WTC11 (cell line): ENCODE results near the gene PATL2. TPM values are rescaled to one million over a fixed set of nuclear protein-coding genes. Genes with fewer than 3 reads are reported as not detected.

ENCODE experiments used
- ATAC-seq: fragments of 200-7000 bp; cut with Tn5 transposase; 2 replicates; pipeline ENCODE4 v1.10.0; 2021; ENCODE audit warnings: mild to moderate bottlenecking, moderate library complexity
- Bru-seq: library from RNA; stranded (reverse); fragments of 400-500 nt; gene quantifications from one replicate; lab custom pipeline; 2021; lab: Mats Ljungman, UMichigan
- CTCF ChIA-PET: fragments of 300-600 bp; sonication (Branson Sonifier 250); formaldehyde crosslinking; loops from one replicate; lab custom pipeline; 2021; ENCODE audit warnings: antibody characterized with exemption; lab: Charles Lee
- POLR2A ChIA-PET: fragments of 350-600 bp; sonication (Branson Sonifier 250); formaldehyde crosslinking; loops from one replicate; lab custom pipeline; 2021; ENCODE audit warnings: antibody characterized with exemption; lab: Charles Lee
- DNase-seq: peaks from one replicate; pipeline ENCODE4 v3.0.0; 2021; ENCODE audit warnings: low spot score
- H3K27ac Mint-ChIP-seq: 2 replicates; pipeline ENCODE4 v1.8.0; 2021; ENCODE audit warnings: mixed read lengths
- H3K27me3 Mint-ChIP-seq: 2 replicates; pipeline ENCODE4 v1.8.0; 2021; ENCODE audit warnings: low read depth, mild to moderate bottlenecking, moderate library complexity, mixed read lengths
- H3K36me3 Mint-ChIP-seq: 2 replicates; pipeline ENCODE4 v1.8.0; 2021; ENCODE audit warnings: mixed read lengths
- H3K4me1 Mint-ChIP-seq: 2 replicates; pipeline ENCODE4 v1.8.0; 2022; ENCODE audit warnings: mixed read lengths
- H3K4me3 Mint-ChIP-seq: 2 replicates; pipeline ENCODE4 v1.8.0; 2021; ENCODE audit warnings: mild to moderate bottlenecking, moderate library complexity, mixed read lengths
- H3K9me3 Mint-ChIP-seq: 2 replicates; pipeline ENCODE4 v1.8.0; 2021; ENCODE audit warnings: mixed read lengths
- ATF1 ChIP-seq: sonication (generic); formaldehyde crosslinking; IDR thresholded peaks from 2 replicates; pipeline ENCODE4 v1.8.1; 2023; ENCODE audit warnings: mild to moderate bottlenecking, moderate library complexity, missing genetic modification reagents
- ETV6 ChIP-seq: sonication (generic); formaldehyde crosslinking; IDR thresholded peaks from 2 replicates; pipeline ENCODE4 v1.8.1; 2022; ENCODE audit warnings: mild to moderate bottlenecking, missing genetic modification reagents
- FOXK1 ChIP-seq: sonication (generic); formaldehyde crosslinking; IDR thresholded peaks from 2 replicates; pipeline ENCODE4 v1.8.0; 2022; ENCODE audit warnings: mild to moderate bottlenecking, moderate library complexity, missing genetic modification reagents
- HMGA2 ChIP-seq: fragments of 250-450 bp; sonication (Bioruptor Pico); IDR thresholded peaks from 2 replicates; pipeline ENCODE4 v1.4.0; 2021; ENCODE audit warnings: mild to moderate bottlenecking, moderate library complexity
- NFYB ChIP-seq: sonication (generic); formaldehyde crosslinking; conservative IDR thresholded peaks from 2 replicates; pipeline ENCODE4 v1.8.0; 2022; ENCODE audit warnings: low read depth, missing genetic modification reagents
- PRRX2 ChIP-seq: fragments of 250-450 bp; sonication (Bioruptor Pico); IDR thresholded peaks from 2 replicates; pipeline ENCODE4 v1.8.0; 2021; ENCODE audit warnings: mild to moderate bottlenecking
- SOX15 ChIP-seq: fragments of 250-450 bp; sonication (Bioruptor Pico); IDR thresholded peaks from 2 replicates; pipeline ENCODE4 v1.9.0; 2021; ENCODE audit warnings: mild to moderate bottlenecking
- ZBTB21 ChIP-seq: sonication (generic); formaldehyde crosslinking; IDR thresholded peaks from 2 replicates; pipeline ENCODE4 v1.8.1; 2023; ENCODE audit warnings: mild to moderate bottlenecking, missing genetic modification reagents, borderline replicate concordance
- ZNF263 ChIP-seq: sonication (generic); formaldehyde crosslinking; IDR thresholded peaks from 2 replicates; pipeline ENCODE4 v1.8.1; 2022; ENCODE audit warnings: low read depth, mild to moderate bottlenecking, moderate library complexity, missing genetic modification reagents
- ZNF671 ChIP-seq: fragments of 250-450 bp; sonication (Bioruptor Pico); IDR thresholded peaks from 2 replicates; pipeline ENCODE4 v1.8.0; 2021; ENCODE audit warnings: mild to moderate bottlenecking
- long read RNA-seq, 3 experiments: library from RNA in 1 of 3; library from capped mRNA in 1 of 3; library from polyadenylated mRNA in 1 of 3; unstranded in 2 of 3; stranded (forward) in 1 of 3; transcript quantifications; one replicate each; pipeline ENCODE4 v2.0.0, GENCODE V29; 2021
- total RNA-seq: library from RNA; stranded (reverse); gene quantifications from 3 replicates; pipeline ENCODE4 v1.2.3, GENCODE V29; 2021
- TF ChIP-seq, protein P1 (sequence below): fragments of 250-450 bp; sonication (Bioruptor Pico); IDR thresholded peaks from 2 replicates; pipeline ENCODE4 v1.9.0; 2021; ENCODE audit warnings: moderate library complexity, mild to moderate bottlenecking, inconsistent platforms, borderline replicate concordance
- TF ChIP-seq, protein P2 (sequence below): sonication (generic); formaldehyde crosslinking; IDR thresholded peaks from 2 replicates; pipeline ENCODE4 v1.8.0; 2023; ENCODE audit warnings: missing genetic modification reagents
- TF ChIP-seq, protein P3 (sequence below): sonication (generic); formaldehyde crosslinking; IDR thresholded peaks from 2 replicates; pipeline ENCODE4 v1.8.1; 2022; ENCODE audit warnings: mild to moderate bottlenecking, missing genetic modification reagents, moderate library complexity, borderline replicate concordance
- TF ChIP-seq, protein P4 (sequence below): fragments of 250-450 bp; sonication (Bioruptor Pico); conservative IDR thresholded peaks from 2 replicates; pipeline ENCODE4 v1.9.0; 2021; ENCODE audit warnings: mild to moderate bottlenecking
- TF ChIP-seq, protein P5 (sequence below): fragments of 250-450 bp; sonication (Bioruptor Pico); IDR thresholded peaks from 2 replicates; pipeline ENCODE4 v1.8.0; 2021; ENCODE audit warnings: mild to moderate bottlenecking
- TF ChIP-seq, protein P6 (sequence below): sonication (generic); formaldehyde crosslinking; IDR thresholded peaks from 2 replicates; pipeline ENCODE4 v1.8.1; 2023; ENCODE audit warnings: mild to moderate bottlenecking, missing genetic modification reagents
- TF ChIP-seq, protein P7 (sequence below): sonication (generic); formaldehyde crosslinking; conservative IDR thresholded peaks from 2 replicates; pipeline ENCODE4 v1.8.1; 2023; ENCODE audit warnings: mild to moderate bottlenecking, low read depth, missing genetic modification reagents, moderate library complexity
- TF ChIP-seq, protein P8 (sequence below): sonication (generic); formaldehyde crosslinking; IDR thresholded peaks from 2 replicates; pipeline ENCODE4 v1.8.1; 2023; ENCODE audit warnings: mild to moderate bottlenecking, missing genetic modification reagents, moderate library complexity
- TF ChIP-seq, protein P9 (sequence below): sonication (generic); formaldehyde crosslinking; IDR thresholded peaks from 2 replicates; pipeline ENCODE4 v1.8.0; 2022; ENCODE audit warnings: missing genetic modification reagents
- TF ChIP-seq, protein P10 (sequence below): sonication (generic); formaldehyde crosslinking; conservative IDR thresholded peaks from 2 replicates; pipeline ENCODE4 v1.8.1; 2022; ENCODE audit warnings: mild to moderate bottlenecking, missing genetic modification reagents

PATL2 gene
- 0.41 to 1.2 TPM (median 0.59 TPM) in 3 replicates for total RNA-seq
- Bru-seq, nascent RNA = percentile 20 among the genes with signal in this experiment
- long read RNA-seq, experiment 1, partial matches to known transcripts = 0 of 2 reads
- long read RNA-seq, experiment 1, other reads (novel, unspliced or antisense) = 2 of 2 reads
- long read RNA-seq, experiment 2 = 0 reads
- long read RNA-seq, experiment 3 = 0 reads

DNA sequence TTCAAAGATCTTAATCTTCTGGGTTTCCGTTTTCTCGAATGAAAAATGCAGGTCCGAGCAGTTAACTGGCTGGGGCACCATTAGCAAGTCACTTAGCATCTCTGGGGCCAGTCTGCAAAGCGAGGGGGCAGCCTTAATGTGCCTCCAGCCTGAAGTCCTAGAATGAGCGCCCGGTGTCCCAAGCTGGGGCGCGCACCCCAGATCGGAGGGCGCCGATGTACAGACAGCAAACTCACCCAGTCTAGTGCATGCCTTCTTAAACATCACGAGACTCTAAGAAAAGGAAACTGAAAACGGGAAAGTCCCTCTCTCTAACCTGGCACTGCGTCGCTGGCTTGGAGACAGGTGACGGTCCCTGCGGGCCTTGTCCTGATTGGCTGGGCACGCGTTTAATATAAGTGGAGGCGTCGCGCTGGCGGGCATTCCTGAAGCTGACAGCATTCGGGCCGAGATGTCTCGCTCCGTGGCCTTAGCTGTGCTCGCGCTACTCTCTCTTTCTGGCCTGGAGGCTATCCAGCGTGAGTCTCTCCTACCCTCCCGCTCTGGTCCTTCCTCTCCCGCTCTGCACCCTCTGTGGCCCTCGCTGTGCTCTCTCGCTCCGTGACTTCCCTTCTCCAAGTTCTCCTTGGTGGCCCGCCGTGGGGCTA, at the start of gene PATL2, which contains the start of gene B2M:
Gene PATL2, minus strand, starts transcription at position 228 of the 647 bp plus-strand sequence. CDS start 34,833 bp downstream, outside the sequence.
Gene B2M, plus strand, starts transcription at position 422 of the 647 bp plus-strand sequence. Its CDS starts 30 bp downstream, at position 452.
- H3K27ac Mint-ChIP-seq = peak within 1 kb of the TSS; percentile 96
- peak; percentile 94 for DNase-seq
- ATAC-seq = peak; percentile 95
- peak within 1 kb of the TSS; percentile 94 for H3K4me3 Mint-ChIP-seq
- H3K27me3 Mint-ChIP-seq = peaks cover 15% of the 10 kb centered on the region
- no peaks in the 10 kb centered on the region for H3K9me3 Mint-ChIP-seq
- H3K36me3 Mint-ChIP-seq = peaks cover 7% of the 10 kb centered on the region
- peaks cover 13% of the 10 kb centered on the region for H3K4me1 Mint-ChIP-seq
- ChIA-PET CTCF (interaction anchor here (0.6 to 4.5 kb wide), 13 partner anchors 11 to 824 kb away, joined by 3 to 92 read pairs (median 4); partner anchors contain the start of genes SPG11 and TRIM69), POLR2A (interaction anchor here (0.5 to 4.0 kb wide), 3 partner anchors 17 to 241 kb away, joined by 3 to 37 read pairs (median 20); partner anchors contain the start of gene SPG11)
- no peak for TF ChIP-seq ZNF671 (CRISPR knock-in tag)
- TF ChIP-seq ZNF263 = no peak
- TF ChIP-seq, protein P1, sequence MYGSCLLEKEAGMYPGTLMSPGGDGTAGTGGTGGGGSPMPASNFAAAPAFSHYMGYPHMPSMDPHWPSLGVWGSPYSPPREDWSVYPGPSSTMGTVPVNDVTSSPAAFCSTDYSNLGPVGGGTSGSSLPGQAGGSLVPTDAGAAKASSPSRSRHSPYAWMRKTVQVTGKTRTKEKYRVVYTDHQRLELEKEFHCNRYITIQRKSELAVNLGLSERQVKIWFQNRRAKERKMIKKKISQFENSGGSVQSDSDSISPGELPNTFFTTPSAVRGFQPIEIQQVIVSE = no peak
- TF ChIP-seq, protein P2, sequence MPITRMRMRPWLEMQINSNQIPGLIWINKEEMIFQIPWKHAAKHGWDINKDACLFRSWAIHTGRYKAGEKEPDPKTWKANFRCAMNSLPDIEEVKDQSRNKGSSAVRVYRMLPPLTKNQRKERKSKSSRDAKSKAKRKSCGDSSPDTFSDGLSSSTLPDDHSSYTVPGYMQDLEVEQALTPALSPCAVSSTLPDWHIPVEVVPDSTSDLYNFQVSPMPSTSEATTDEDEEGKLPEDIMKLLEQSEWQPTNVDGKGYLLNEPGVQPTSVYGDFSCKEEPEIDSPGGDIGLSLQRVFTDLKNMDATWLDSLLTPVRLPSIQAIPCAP (CRISPR knock-in tag) = no peak
- TF ChIP-seq, protein P3, sequence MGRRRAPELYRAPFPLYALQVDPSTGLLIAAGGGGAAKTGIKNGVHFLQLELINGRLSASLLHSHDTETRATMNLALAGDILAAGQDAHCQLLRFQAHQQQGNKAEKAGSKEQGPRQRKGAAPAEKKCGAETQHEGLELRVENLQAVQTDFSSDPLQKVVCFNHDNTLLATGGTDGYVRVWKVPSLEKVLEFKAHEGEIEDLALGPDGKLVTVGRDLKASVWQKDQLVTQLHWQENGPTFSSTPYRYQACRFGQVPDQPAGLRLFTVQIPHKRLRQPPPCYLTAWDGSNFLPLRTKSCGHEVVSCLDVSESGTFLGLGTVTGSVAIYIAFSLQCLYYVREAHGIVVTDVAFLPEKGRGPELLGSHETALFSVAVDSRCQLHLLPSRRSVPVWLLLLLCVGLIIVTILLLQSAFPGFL (CRISPR knock-in tag) = no peak
- TF ChIP-seq, protein P4, sequence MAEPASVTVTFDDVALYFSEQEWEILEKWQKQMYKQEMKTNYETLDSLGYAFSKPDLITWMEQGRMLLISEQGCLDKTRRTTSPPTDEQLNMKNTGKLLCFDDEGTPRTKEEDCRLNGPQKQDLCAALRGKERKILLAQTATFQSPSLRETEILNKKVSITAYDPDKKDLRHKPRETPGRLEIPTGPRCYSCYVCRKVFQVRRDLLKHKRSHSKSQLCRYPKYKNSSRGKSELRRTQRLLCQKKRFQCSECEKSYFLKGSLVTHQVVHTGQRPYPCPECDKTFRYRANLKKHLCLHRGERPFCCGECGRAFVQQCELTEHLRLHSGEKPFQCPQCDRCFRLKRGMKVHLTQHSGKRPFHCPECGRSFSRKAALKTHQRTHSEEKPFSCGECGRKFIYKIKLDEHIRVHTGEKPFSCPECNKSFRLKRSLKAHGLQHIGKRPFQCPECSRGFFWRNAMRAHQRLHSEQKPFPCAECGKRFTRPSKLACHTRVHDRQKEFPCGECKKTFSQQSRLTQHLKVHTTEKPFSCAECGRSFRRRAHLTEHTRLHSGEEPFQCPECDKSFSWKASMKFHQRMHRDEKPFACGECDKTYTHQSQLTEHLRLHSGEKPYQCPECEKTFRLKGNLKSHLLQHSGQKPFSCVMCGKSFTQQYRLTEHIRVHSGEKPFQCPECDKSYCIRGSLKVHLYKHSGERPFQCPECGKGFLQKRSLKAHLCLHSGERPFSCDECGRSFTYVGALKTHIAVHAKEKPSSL (CRISPR knock-in tag) = no peak
- no peak for TF ChIP-seq PRRX2 (CRISPR knock-in tag)
- no peak for TF ChIP-seq SOX15 (CRISPR knock-in tag)
- no peak for TF ChIP-seq ZBTB21 (CRISPR knock-in tag)
- TF ChIP-seq ATF1 (CRISPR knock-in tag) = no peak
- TF ChIP-seq, protein P5, sequence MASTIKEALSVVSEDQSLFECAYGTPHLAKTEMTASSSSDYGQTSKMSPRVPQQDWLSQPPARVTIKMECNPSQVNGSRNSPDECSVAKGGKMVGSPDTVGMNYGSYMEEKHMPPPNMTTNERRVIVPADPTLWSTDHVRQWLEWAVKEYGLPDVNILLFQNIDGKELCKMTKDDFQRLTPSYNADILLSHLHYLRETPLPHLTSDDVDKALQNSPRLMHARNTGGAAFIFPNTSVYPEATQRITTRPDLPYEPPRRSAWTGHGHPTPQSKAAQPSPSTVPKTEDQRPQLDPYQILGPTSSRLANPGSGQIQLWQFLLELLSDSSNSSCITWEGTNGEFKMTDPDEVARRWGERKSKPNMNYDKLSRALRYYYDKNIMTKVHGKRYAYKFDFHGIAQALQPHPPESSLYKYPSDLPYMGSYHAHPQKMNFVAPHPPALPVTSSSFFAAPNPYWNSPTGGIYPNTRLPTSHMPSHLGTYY (CRISPR knock-in tag) = no peak
- TF ChIP-seq, protein P6, sequence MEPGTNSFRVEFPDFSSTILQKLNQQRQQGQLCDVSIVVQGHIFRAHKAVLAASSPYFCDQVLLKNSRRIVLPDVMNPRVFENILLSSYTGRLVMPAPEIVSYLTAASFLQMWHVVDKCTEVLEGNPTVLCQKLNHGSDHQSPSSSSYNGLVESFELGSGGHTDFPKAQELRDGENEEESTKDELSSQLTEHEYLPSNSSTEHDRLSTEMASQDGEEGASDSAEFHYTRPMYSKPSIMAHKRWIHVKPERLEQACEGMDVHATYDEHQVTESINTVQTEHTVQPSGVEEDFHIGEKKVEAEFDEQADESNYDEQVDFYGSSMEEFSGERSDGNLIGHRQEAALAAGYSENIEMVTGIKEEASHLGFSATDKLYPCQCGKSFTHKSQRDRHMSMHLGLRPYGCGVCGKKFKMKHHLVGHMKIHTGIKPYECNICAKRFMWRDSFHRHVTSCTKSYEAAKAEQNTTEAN = no peak
- no peak for TF ChIP-seq HMGA2 (CRISPR knock-in tag)
- TF ChIP-seq ETV6 = peak; percentile 40; the same call in 1 of the 2 replicates
- peak; percentile 88 for TF ChIP-seq NFYB (CRISPR knock-in tag)
- TF ChIP-seq, protein P7, sequence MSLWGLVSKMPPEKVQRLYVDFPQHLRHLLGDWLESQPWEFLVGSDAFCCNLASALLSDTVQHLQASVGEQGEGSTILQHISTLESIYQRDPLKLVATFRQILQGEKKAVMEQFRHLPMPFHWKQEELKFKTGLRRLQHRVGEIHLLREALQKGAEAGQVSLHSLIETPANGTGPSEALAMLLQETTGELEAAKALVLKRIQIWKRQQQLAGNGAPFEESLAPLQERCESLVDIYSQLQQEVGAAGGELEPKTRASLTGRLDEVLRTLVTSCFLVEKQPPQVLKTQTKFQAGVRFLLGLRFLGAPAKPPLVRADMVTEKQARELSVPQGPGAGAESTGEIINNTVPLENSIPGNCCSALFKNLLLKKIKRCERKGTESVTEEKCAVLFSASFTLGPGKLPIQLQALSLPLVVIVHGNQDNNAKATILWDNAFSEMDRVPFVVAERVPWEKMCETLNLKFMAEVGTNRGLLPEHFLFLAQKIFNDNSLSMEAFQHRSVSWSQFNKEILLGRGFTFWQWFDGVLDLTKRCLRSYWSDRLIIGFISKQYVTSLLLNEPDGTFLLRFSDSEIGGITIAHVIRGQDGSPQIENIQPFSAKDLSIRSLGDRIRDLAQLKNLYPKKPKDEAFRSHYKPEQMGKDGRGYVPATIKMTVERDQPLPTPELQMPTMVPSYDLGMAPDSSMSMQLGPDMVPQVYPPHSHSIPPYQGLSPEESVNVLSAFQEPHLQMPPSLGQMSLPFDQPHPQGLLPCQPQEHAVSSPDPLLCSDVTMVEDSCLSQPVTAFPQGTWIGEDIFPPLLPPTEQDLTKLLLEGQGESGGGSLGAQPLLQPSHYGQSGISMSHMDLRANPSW (CRISPR knock-in tag) = no peak
- TF ChIP-seq, protein P8, sequence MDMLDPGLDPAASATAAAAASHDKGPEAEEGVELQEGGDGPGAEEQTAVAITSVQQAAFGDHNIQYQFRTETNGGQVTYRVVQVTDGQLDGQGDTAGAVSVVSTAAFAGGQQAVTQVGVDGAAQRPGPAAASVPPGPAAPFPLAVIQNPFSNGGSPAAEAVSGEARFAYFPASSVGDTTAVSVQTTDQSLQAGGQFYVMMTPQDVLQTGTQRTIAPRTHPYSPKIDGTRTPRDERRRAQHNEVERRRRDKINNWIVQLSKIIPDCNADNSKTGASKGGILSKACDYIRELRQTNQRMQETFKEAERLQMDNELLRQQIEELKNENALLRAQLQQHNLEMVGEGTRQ (CRISPR knock-in tag) = no peak
- TF ChIP-seq, protein P9, sequence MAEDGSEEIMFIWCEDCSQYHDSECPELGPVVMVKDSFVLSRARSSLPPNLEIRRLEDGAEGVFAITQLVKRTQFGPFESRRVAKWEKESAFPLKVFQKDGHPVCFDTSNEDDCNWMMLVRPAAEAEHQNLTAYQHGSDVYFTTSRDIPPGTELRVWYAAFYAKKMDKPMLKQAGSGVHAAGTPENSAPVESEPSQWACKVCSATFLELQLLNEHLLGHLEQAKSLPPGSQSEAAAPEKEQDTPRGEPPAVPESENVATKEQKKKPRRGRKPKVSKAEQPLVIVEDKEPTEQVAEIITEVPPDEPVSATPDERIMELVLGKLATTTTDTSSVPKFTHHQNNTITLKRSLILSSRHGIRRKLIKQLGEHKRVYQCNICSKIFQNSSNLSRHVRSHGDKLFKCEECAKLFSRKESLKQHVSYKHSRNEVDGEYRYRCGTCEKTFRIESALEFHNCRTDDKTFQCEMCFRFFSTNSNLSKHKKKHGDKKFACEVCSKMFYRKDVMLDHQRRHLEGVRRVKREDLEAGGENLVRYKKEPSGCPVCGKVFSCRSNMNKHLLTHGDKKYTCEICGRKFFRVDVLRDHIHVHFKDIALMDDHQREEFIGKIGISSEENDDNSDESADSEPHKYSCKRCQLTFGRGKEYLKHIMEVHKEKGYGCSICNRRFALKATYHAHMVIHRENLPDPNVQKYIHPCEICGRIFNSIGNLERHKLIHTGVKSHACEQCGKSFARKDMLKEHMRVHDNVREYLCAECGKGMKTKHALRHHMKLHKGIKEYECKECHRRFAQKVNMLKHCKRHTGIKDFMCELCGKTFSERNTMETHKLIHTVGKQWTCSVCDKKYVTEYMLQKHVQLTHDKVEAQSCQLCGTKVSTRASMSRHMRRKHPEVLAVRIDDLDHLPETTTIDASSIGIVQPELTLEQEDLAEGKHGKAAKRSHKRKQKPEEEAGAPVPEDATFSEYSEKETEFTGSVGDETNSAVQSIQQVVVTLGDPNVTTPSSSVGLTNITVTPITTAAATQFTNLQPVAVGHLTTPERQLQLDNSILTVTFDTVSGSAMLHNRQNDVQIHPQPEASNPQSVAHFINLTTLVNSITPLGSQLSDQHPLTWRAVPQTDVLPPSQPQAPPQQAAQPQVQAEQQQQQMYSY (CRISPR knock-in tag) = no peak
- TF ChIP-seq, protein P10, sequence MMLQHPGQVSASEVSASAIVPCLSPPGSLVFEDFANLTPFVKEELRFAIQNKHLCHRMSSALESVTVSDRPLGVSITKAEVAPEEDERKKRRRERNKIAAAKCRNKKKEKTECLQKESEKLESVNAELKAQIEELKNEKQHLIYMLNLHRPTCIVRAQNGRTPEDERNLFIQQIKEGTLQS (CRISPR knock-in tag) = no peak
- no peak for TF ChIP-seq FOXK1 (CRISPR knock-in tag)
